Ascending aorta (tissue), 2 donors: Measurements from ENCODE around the gene DPH5. TPM values are rescaled to one million over a fixed set of nuclear protein-coding genes. Genes with fewer than 3 reads are reported as not detected.
A peak's percentile ranks its signal among the peaks of the same experiment; 100 is the strongest.

ENCODE experiments used
- DNase-seq, 2 donors: peaks; one replicate each; pipeline ENCODE4 v3.0.0-alpha.2; 2019; ENCODE audit warnings: low spot score in 2 of 2
- H3K27ac ChIP-seq, 2 donors: fragments of 200-600 bp; sonication (generic); one replicate each; pipeline ENCODE4 v1.5.1; 2016 to 2017; ENCODE audit warnings: mild to moderate bottlenecking in 1 of 2
- H3K27me3 ChIP-seq: fragments of 200-600 bp; sonication (generic); one replicate; pipeline ENCODE4 v1.5.1; 2017
- H3K36me3 ChIP-seq, 2 donors: fragments of 200-600 bp; sonication (generic); one replicate each; pipeline ENCODE4 v1.5.1; 2016
- H3K4me1 ChIP-seq, 2 donors: fragments of 200-600 bp; sonication (generic); one replicate each; pipeline ENCODE4 v1.5.1; 2016 to 2017; ENCODE audit warnings: mild to moderate bottlenecking in 1 of 2
- H3K4me3 ChIP-seq, 2 donors: fragments of 200-600 bp; sonication (generic); one replicate each; pipeline ENCODE4 v1.5.1; 2016 to 2017; ENCODE audit warnings: mild to moderate bottlenecking in 1 of 2
- H3K9me3 ChIP-seq, 2 donors: fragments of 200-600 bp; sonication (generic); one replicate each; pipeline ENCODE4 v1.5.1; 2016
- CTCF ChIP-seq, 3 experiments: fragments of 200-600 bp in 2 of 3; fragments of 450-650 bp in 1 of 3; sonication (generic) in 2 of 3; IDR thresholded peaks; one replicate each; pipeline ENCODE4 v1.5.1; 2016 to 2019; ENCODE audit warnings: antibody characterized with exemption in 3 of 3, mild to moderate bottlenecking in 1 of 3, moderate library complexity in 1 of 3
- intact Hi-C: fragments of 100-400 bp; cut with DNase I; formaldehyde crosslinking; loops from one replicate; pipeline ENCODE4 v1.15.1; 2023
- total RNA-seq: library from RNA; depleted of rRNA; stranded (reverse); fragments of >200 nt; gene quantifications from one replicate; pipeline ENCODE4 v1.1.0, GENCODE V29; 2016

The DPH5 gene
- total RNA-seq, 1 donor from 2014 or later = 1.1 TPM

DNA sequence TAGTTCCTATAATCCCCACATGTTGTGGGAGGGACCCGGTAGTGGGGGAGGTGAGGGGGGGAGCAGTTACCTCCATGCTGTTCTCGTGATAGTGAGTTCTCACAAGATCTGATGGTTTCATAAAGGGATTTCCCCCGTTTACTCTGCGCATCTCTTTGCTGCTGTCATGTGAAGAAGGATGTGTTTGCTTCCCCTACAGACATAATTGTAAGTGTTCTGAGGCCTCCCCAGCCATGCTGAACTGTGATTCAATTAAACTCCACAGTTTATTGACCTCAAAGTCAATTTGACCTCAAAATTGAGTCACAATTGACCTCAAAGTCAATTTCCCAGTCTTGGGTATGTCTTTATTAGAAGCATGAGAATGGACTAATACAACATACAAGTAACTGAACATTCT, 19.7 kb downstream of the DPH5 start:
- Histone ChIP-seq H3K27ac (no peak overlapping the region), H3K4me3 (no peak overlapping the region), H3K9me3 (no peaks in the 10 kb centered on the region), H3K4me1 (peaks cover 0 to 11% of the 10 kb centered on the region in 2 donors), H3K36me3 (peaks cover 0 to 3% of the 10 kb centered on the region in 2 donors), H3K27me3 (no peaks in the 10 kb centered on the region)
- intact Hi-C loops = no loop called here
- DNase-seq = no peak
- no peak for TF ChIP-seq CTCF (IDR thresholded peaks at IDR 0.05)

DNA sequence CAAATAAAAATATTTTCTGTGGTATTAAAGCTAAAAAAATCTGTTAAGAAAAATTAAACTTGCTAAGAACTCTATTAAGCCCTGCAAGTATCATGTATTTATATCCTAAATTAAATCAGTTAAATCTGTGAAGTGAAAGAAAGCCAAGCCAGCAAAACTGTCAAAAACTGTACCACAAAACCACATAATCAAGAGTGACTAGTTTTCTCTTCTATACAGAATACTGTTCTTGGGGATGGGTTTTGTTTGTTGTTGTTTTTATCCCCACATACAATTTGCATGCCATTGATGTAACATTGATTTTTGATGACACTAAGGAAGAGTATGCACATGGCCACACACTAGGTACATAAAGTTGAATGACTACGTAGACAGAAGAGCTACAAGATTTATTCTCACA, 20.4 kb downstream of the DPH5 start:
- no peak for TF ChIP-seq CTCF (IDR thresholded peaks at IDR 0.05)
- Histone ChIP-seq H3K36me3 (peaks cover 0 to 4% of the 10 kb centered on the region in 2 donors), H3K9me3 (no peaks in the 10 kb centered on the region), H3K27ac (no peak overlapping the region), H3K4me3 (no peak overlapping the region), H3K27me3 (no peaks in the 10 kb centered on the region), H3K4me1 (peaks cover 0 to 11% of the 10 kb centered on the region in 2 donors)
- no peak for DNase-seq
- intact Hi-C loops = no loop called here

DNA sequence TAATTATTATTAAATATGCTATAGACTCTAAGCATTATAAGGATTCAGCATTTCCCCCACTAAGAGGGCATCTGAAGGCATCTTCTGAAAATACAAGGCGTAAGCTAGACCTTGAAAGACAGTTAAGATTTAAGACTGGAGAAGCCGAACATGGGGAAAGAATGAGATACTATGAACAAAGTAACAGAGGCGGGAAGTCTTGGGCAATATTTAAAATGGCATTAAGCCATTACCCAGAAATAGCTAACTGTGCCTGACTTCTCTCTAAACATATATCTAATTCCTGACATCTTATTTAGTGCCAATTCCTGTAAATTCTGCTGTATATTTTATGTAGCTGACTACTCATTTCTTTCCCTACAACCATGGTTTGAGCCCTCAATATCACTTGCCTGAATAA, 20.9 kb downstream of the DPH5 start:
- no peak overlapping the region for H3K4me3 ChIP-seq
- DNase-seq = no peak
- no peak overlapping the region for H3K27ac ChIP-seq
- peaks cover 0 to 4% of the 10 kb centered on the region in 2 donors for H3K36me3 ChIP-seq
- no peaks in the 10 kb centered on the region for H3K27me3 ChIP-seq
- intact Hi-C loops = no loop called here
- no peak for TF ChIP-seq CTCF (IDR thresholded peaks at IDR 0.05)
- H3K9me3 ChIP-seq = no peaks in the 10 kb centered on the region
- peaks cover 0 to 11% of the 10 kb centered on the region in 2 donors for H3K4me1 ChIP-seq

GRCh38 chr1:101004061-101004460, 21.5 kb downstream of the DPH5 start:
- Histone ChIP-seq H3K36me3 (peaks cover 0 to 4% of the 10 kb centered on the region in 2 donors), H3K27me3 (no peaks in the 10 kb centered on the region), H3K4me1 (peaks cover 0 to 11% of the 10 kb centered on the region in 2 donors), H3K27ac (no peak overlapping the region), H3K9me3 (no peaks in the 10 kb centered on the region), H3K4me3 (no peak overlapping the region)
- TF ChIP-seq CTCF (IDR thresholded peaks at IDR 0.05) = no peak
- DNase-seq = no peak
- intact Hi-C loops = no loop called here

GRCh38 chr1:101003012-101003650, 22.5 kb downstream of the DPH5 start:
- intact Hi-C loops = no loop called here
- Histone ChIP-seq H3K9me3 (no peaks in the 10 kb centered on the region), H3K27me3 (no peaks in the 10 kb centered on the region), H3K4me3 (no peak overlapping the region), H3K27ac (peak overlapping the region in 1 of 2 donors; percentile 4), H3K36me3 (peaks cover 0 to 4% of the 10 kb centered on the region in 2 donors), H3K4me1 (peaks cover 0 to 11% of the 10 kb centered on the region in 2 donors)
- DNase-seq = no peak
- no peak for TF ChIP-seq CTCF (IDR thresholded peaks at IDR 0.05)
